RWPE2 (cell line): ENCODE data around the gene CFAP68.
A peak's percentile ranks its signal among the peaks of the same experiment; 100 is the strongest.

Source experiments
- ATAC-seq: fragments of 200-7000 bp; cut with Tn5 transposase; 3 replicates; pipeline ENCODE4 v1.9.1; 2021; ENCODE audit warnings: low read depth
- DNase-seq: peaks from one replicate; pipeline ENCODE4 v3.0.0-alpha.2; 2020; ENCODE audit warnings: low spot score
- H3K27ac ChIP-seq: fragments of 450-650 bp; 2 replicates; pipeline ENCODE4 v1.5.1; 2017; ENCODE audit warnings: mild to moderate bottlenecking; ENCODE audit not compliant: poor library complexity, severe bottlenecking
- H3K27me3 ChIP-seq: fragments of 250-450 bp; sonication (Bioruptor Pico); 2 replicates; pipeline ENCODE4 v1.5.1; 2021; ENCODE audit warnings: mild to moderate bottlenecking, moderate library complexity; ENCODE audit not compliant: insufficient read depth, poor library complexity, severe bottlenecking
- H3K36me3 ChIP-seq: fragments of 250-450 bp; sonication (Bioruptor Pico); 2 replicates; pipeline ENCODE4 v1.5.1; 2020; ENCODE audit warnings: low read depth, mild to moderate bottlenecking, moderate library complexity
- H3K4me1 ChIP-seq: fragments of 250-450 bp; sonication (Bioruptor Pico); 2 replicates; pipeline ENCODE4 v1.5.1; 2021; ENCODE audit warnings: mild to moderate bottlenecking, moderate library complexity; ENCODE audit not compliant: insufficient read depth, poor library complexity, severe bottlenecking
- H3K4me3 ChIP-seq: fragments of 250-450 bp; sonication (Bioruptor Pico); 2 replicates; pipeline ENCODE4 v1.5.1; 2021; ENCODE audit warnings: mild to moderate bottlenecking, moderate library complexity; ENCODE audit not compliant: severe bottlenecking
- H3K9me3 ChIP-seq: fragments of 250-450 bp; sonication (Bioruptor Pico); 2 replicates; pipeline ENCODE4 v1.5.1; 2021; ENCODE audit warnings: mild to moderate bottlenecking, moderate library complexity; ENCODE audit not compliant: severe bottlenecking
- CTCF ChIP-seq: fragments of 450-650 bp; IDR thresholded peaks from one replicate; pipeline ENCODE4 v1.5.1; 2017; ENCODE audit warnings: mild to moderate bottlenecking, moderate library complexity; ENCODE audit not compliant: poor library complexity, severe bottlenecking

Gene CFAP68

GRCh38 chr11:111878849-111879636 lies at the start of gene CFAP68, which contains the start of gene FDXACB1:
TSS of gene CFAP68 (plus strand) at chr11:111879541. CDS start at chr11:111879561, 20 bp downstream.
TSS of gene FDXACB1 (minus strand) at chr11:111879165. CDS start at chr11:111879132, 33 bp downstream.
- Histone ChIP-seq H3K4me1 (no peaks in the 10 kb centered on the region), H3K4me3 (peak within 1 kb of the TSS; percentile 51), H3K9me3 (no peaks in the 10 kb centered on the region), H3K36me3 (no peaks in the 10 kb centered on the region), H3K27me3 (no peaks in the 10 kb centered on the region), H3K27ac (peak within 1 kb of the TSS; percentile 52)
- TF ChIP-seq CTCF = peak; percentile 97
- ATAC-seq (peak; percentile 85), DNase-seq (peak; percentile 95)

GRCh38 chr11:111833524-111833923 lies 45.8 kb upstream of the CFAP68 start:
- no peak for DNase-seq

GRCh38 chr11:111834432-111835163 lies 44.7 kb upstream of the CFAP68 start:
- Histone ChIP-seq H3K4me3 (no peak overlapping the region), H3K27me3 (no peaks in the 10 kb centered on the region), H3K36me3 (peaks cover 70% of the 10 kb centered on the region), H3K4me1 (no peaks in the 10 kb centered on the region), H3K27ac (no peak overlapping the region), H3K9me3 (no peaks in the 10 kb centered on the region)
- no peak for TF ChIP-seq CTCF
- ATAC-seq (no peak), DNase-seq (no peak)

More at GRCh38 chr11:111833524-111833923, 45.8 kb upstream of the CFAP68 start:
- Histone ChIP-seq H3K27ac (no peak overlapping the region), H3K4me3 (no peak overlapping the region), H3K9me3 (no peaks in the 10 kb centered on the region), H3K27me3 (no peaks in the 10 kb centered on the region), H3K36me3 (peaks cover 65% of the 10 kb centered on the region), H3K4me1 (no peaks in the 10 kb centered on the region)
- no peak for ATAC-seq
- peak; percentile 15 for TF ChIP-seq CTCF

- ATAC-seq (no peak), DNase-seq (no peak)
- Histone ChIP-seq H3K4me1 (no peaks in the 10 kb centered on the region), H3K36me3 (peaks cover 70% of the 10 kb centered on the region), H3K27me3 (no peaks in the 10 kb centered on the region), H3K4me3 (no peak overlapping the region), H3K9me3 (no peaks in the 10 kb centered on the region), H3K27ac (no peak overlapping the region)
- no peak for TF ChIP-seq CTCF
These were observed 43.7 kb upstream of the CFAP68 start for GRCh38 chr11:111835665-111836064.

- Histone ChIP-seq H3K4me1 (no peaks in the 10 kb centered on the region), H3K4me3 (no peak overlapping the region), H3K36me3 (peaks cover 65% of the 10 kb centered on the region), H3K9me3 (no peaks in the 10 kb centered on the region), H3K27me3 (no peaks in the 10 kb centered on the region), H3K27ac (no peak overlapping the region)
- ATAC-seq (no peak), DNase-seq (no peak)
- TF ChIP-seq CTCF = no peak
These were observed 43.2 kb upstream of the CFAP68 start for GRCh38 chr11:111836162-111836561.
